ENCODE measurements around the gene SULT1A2.
"Not testable (repeated sequence)": the region's sequence is repeated elsewhere in the genome, so short reads cannot be mapped to it uniquely, and the experiment has no call there.

The SULT1A2 gene

DNA sequence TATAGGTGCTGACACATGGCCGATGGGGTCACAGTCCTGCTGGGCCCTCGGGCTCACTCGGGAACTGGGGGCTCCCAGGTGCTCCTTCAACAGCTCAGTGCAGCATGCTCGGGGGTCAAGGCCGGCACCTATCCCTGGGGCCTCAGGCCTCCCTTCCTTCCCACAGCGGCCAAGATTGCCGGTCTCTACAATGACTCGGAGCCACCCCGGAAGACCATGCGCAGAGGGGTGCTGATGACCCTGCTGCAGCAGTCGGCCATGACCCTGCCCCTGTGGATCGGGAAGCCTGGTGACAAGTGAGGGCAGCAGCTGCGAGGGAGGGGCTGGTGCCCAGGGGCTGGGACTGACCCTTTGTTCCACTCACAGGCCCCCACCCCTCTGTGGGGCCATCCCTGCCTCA lies 6.9 kb downstream of the SULT1A2 start:
- no peak for DNase-seq

DNA sequence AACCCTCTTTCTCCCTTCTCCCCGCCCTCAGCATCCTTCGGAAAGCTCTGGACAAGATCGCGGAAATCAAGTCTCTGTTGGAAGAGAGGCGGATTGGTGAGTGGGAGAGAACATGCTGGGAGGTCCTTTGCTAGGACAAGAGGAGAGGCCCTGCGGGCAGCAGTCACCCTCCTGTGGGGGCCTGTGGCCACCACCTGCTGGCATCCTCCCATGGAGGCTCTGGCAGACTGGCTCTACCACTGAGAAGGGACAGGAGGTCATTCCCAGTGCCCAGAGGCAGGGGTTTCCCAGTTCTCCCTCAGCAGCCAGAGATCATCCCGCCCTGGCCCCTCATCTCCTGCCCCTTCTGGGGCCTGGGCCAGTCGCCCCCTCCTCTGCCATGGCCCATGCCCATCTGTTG lies 7.8 kb downstream of the SULT1A2 start:
- no peak for DNase-seq

DNA sequence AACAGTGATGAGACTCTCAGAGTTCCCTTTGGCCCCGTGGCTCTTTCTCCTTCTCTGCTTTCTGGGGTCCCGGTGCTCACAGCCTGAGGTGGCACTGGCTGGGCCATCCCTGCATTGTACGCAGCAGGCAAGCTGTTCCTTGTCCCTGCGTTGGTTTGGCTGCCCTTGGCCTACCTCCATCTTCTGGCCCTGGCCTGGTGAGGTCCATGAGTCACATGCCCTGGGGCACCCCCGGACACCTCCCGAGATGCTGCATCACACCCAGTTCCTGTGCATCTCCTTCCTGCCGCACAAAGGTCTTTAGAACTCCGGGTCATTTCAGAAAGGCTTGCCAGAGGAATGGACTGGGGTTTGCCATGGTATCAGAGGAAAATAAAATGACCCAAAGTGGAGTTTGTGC lies 9.5 kb downstream of the SULT1A2 start:
- DNase-seq: no peak

DNA sequence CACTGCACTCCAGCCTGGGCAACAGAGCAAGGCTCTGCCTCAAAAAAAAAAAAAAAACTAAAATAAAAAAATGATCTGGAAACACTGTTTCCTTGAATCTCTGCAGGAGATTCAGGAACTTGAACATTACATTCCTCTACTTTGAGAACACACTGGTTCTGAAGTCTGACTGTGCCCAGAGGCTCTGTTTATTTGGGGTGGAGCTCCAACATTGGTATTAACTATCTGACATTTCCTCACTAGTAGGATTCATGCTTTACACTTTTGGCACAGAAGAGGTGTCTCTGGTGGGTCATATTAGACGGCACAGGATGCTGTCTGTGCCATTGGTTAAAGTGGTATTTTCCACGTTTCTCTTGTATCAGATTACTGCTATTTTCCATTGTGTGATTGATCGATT lies 10.4 kb downstream of the SULT1A2 start:
- DNase-seq: no peak

DNA sequence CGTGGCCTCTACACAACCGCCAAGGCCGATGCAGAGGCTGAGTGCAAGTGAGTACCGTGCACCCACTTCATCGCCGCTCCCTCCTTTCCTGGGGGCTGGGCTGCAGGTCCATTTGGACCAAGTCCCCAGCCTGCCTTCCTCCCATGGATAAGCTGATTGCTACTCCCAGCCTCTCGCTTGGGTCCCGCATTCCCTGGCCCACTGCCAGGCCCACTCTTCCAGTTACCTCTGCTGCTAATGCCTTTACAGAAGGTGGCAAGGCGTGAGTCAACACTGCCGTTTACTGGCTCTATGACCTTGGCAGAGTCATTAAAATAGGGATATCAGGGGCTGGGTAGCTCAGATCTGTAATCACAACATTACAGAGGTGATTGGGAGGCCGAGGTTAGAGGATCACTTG lies 11.2 kb downstream of the SULT1A2 start:
- no peak for DNase-seq

DNA sequence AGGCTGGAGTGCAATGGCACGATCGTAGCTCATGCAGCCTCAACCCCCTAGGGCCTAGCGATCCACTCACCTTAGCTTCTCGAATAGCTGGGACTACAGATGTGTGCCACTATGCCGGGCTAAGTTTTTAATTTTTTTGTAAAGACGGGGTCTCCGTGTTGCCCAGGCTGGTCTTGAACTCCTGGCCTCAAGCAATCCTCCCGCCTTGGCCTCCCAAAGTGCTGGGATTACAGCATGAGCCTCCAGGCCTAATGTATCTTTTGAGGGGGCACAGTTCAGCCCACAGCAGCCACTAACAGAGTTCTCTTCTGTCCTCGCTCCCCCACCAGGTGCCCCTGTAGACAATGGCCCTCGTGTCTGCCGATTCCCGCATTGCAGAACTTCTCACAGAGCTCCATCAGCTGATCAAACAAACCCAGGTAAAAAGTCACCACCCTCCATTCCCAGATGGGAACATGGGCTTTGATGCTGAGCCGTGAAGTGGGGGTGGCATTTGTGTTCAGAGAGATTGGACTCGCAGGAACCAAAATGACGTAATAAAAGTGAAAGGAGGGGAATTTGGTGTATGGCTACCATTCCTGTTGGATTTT lies 16.0 kb downstream of the SULT1A2 start:
- DNase-seq: no peak

DNA sequence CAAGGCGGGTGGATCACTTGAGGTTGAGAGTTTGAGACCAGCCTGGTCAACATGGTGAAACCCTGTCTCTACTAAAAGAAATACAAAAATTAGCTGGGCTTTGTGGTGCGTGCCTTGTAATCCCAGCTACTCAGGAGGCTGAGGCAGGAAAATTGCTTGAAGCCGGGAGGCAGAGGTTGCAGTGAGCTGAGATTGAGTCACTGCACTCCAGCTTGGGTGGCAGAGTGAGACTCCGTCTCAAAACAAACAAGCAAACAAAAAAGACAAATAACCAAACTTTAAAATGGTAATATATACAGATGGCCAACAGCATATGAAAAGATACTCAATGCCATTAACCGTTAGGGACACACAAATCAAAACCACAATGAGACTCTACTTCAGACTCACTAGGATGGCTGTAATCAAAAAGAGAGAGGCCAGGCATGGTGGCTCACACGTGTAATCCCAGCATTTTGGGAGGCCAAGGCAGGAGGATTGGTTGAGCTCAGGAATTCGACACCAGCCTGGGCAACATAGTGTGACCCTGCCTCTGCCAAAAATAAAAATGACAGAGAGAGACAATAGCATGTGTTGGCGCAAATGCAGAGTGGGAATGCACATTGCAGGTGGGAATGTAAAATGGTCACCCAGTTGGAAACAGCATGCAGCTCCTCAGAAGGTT lies 21.3 kb downstream of the SULT1A2 start:
- DNase-seq: no peak

DNA sequence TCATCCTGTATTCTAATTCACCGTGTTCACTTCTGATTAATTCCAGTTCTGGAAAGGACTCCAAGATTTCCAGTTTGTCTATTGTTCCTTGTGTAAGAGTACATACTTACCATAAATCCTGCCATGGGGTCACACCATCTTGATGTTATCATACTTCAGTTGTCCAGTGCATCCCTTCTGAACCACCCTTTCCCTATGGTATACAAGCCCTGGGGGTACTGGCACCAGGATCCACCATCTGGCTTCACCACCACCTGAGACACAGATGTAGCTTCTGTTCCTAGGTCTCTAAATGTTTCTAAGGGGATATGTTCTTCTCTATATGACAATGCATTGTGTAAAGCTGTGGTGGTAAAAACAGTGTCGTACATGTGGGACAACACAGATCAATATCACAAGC lies 21.9 kb downstream of the SULT1A2 start:
- DNase-seq: no peak

DNA sequence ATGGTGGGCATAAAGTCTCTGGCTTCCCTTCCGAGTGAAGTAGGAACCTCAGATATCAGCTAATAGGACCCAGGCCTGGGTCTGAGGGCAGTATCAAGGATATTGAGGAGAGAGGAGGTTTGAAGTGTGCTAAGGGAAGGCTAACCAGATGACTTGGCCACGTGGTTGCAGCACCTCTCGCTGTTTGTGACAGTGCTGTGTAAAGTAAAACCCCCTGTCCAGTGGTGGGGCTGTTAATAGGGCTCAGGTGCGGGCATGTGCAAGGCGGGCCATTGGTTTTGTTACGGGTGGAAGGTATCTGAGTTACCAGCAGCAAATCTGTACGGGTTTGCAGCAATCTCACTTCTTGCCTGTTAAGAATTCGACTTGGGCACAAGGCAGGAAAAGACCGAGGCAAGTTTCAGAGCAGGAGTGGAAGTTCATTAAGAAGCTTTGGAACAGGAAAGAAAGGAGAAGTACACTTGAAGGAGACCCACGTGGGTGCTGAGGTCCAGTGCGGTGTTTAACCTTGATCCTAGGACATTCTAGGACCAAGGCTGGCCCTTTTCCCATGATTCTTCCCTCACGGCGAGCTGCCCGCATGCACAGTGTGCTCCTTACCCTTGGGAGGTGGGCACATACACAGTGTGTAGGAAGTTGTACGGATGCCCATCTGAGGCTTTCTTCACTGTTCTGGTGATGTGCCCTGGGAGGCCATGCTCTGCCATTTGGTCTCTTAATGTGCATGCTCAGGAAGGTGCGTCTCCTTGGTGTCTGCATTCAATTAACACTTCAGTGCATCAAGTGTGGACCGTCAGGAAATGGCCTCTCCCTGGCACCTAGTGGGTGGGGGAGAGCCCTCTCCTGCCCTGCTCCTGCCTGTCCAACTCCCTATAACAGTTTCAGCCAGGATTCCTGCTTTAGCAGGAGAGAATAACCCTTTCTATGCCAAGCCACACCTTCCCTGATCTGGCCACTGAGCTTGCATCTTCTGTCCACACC lies 22.8 kb downstream of the SULT1A2 start:
- DNase-seq: no peak

DNA sequence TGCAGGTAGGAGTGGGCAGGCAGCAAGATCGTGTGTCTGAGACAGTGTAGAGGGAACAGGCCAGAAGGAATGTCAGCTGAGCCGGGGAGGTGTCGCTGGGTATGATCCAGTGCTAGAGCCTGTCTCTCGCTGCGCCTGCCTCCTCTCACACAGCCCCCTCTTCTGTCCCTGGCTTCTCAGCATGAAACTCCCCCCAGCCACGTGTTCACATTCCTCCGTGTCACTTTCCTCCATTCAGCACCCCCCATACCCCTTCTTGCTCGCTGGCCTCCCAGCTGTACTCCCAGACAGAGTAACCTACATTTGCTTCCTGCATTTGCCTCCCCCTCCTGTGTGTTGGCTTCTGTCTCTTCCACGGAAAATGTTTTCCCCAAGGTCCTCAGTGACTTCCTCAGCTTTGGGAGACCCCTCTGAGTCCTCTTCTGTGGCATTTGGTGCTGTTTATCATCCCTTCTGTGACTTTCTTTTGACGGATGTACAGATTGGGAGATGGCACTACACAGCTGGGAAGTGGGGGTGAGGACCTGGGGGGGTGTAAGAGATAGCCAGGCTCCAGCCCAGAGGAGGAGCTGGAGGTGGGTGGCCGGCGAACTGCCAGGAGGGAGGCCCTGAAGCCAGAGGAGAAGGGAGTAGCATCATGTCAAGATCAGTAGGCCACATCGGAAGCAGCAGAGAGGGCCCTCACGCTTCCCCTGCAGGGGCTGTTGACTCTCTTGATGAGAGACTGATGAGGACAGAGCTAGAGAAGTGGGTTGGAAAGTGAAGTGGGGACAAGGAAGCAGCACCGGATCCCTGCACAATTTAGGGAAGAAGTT lies 23.9 kb downstream of the SULT1A2 start:
- no peak for DNase-seq

DNA sequence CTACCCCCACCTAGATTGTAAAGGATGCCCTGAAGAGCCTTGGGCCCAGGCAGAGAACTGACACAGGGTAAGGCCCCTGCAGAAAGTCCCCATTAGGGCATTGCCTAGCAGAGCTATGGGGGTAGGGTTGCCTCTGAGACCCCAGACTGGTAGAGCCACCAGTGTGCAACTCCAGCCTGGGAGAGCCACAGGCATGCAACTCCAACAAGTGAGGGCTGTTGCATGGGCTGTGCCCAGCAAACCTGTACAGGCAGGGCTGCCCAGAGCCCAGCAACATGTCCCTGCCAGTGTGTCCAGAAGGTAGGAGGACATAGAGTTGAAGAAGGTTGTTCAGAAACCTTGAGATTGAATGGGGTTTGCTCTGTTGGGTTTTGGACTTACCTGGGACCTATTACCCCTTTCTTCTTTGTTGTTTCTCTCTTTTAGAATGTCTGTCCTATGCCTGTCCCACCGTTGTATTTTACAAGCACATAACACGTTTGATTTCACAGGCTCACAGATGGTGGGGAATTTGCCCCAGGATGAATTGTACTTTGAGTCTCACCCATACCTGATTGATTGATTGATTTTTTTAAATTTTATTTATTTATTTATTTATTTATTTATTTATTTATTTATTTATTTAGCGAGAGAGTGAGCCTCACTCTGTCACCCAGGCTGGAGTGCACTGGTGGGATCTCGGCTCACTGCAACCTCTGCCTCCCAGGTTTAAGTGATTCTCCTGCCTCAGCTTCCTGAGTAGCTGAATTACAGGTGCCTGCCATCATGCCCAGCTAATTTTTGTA lies 26.7 kb downstream of the SULT1A2 start:
- DNase-seq: no peak

DNA sequence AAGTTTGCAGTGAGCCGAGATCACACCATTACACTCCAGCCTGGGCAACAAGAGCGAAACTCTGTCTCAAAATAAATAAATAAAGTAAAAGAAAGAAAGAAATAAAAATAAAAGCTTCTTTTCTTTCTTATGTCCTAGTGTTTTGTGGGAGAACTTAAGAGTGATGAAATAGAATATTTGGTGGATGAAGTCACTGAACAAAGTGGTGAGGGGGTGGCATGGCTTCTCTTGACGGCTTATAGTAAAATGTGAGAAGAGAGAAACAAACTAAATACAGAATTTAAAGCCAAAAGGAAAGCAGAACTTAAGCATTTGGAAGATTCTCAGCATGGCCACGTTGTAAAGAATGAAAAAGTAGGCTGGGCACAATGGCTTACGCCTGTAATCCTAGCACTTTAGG lies 27.8 kb downstream of the SULT1A2 start:
- no peak for DNase-seq

DNA sequence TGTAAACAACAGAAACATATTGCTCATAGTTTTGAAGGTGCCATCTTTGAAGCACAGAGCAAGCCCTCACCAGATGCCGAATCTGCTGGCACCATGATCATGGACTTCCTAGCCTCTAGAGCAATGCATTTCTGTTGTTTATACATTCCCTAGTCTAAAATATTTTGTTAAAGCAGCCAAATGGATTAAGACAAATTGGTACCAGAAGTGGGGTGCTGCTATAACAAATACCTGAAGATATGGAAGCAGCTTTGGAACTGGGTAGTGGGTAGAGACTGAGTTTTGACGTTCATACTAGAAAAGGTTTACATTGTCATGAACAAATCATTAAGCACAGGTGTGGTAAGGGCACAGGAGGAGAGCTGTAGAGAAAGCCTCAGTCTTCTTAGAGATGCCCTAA lies 29.6 kb downstream of the SULT1A2 start:
- DNase-seq: no peak

DNA sequence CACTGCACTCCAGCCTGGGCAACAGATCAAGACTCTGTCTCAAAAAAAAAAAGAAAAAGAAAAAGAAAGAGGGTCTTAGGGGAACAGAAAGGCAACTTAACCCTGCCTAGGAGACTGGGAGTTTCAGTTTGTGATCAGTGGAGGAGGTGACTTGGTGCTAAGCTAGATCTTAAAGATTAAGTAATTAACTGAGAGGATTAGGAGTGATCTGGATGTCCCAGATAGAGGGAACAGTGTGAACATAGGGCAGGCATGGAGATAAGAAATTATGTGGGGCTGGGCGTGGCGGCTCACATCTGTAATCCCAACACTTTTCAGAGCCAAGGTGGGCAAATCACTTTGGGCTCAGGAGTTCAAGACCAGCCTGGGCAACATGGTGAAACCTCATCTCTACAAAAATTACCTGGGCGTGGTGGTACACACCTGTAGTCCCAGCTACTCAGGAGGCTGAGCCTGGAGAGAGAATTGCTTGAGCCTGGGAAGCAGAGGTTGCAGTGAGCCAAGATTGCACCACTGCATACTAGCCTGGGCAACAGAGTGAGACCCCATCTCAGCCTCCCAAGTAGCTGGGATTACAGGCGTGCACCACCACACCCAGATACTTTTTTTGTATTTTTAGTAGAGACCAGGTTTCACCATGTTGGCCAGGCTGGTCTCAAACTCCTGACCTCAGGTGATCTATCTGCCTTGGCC lies 30.5 kb downstream of the SULT1A2 start:
- DNase-seq: not testable (repeated sequence)

DNA sequence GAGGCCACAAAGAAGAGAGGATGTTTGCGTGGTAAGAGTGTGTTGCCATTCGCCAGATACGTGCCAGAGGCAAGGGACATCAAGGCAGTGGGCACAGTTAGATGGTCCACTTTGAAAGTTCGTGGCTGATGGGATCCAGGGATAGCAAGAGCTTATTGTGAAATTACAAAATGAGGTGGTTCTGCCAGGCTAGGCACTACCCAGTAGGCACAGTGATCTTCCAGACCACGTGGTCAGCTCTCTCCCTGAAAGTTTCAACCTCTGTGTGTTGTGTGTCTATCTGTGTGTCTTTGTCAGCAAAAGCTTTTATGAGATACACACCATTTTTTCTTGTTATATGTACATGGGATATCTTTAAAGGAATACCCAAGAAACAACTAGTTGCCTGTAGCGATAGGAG lies 33.6 kb downstream of the SULT1A2 start:
- DNase-seq: no peak

DNA sequence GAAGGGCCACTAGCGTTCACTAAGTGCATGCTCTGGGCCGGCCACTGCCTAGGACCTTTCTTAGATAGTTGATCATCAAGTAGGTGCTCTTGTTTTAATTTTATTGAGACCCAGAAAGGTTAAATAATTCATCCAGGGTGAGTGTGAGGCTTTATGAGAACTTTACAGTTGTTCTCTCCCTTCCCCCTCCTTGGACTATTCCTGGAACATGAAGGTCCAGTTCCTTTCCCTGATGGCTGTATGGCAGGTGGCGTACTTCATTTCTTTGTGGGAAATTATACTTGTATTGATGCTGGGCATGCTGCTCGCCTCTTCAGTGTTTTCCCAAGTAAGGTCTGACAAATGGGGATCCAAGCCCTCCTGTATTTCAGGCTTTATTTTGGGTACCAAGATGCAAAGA lies 34.7 kb downstream of the SULT1A2 start:
- DNase-seq: no peak

DNA sequence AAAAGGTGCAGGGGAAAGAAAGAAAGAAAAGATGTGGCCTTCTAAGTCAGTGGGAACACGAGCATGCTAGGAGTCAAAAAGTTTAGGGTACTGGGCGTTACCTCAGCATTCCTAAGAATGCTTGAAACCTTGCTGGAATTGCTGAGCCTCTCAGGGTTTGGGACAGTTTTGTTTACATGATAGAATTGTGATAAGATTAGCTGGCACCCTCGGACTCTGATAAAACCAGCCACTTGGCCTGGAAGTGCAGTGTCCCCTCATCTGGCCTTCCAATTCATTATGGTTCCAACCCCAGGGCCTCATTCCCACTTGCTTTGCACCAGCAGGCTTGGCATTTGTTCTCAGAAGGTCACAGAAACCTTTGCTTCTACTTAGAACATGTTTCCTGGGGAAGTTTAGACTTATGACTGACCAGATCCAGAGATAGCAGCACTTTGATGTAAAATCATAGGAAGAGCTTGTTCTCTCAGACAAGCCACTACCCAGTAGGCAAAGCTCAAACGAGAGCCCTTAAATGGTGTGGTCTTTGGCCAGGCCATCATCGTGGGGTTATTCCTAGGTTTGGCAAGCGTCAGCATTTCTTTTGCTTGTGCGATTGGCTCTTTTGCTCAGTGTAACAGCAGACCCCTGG lies 35.2 kb downstream of the SULT1A2 start:
- no peak for DNase-seq

DNA sequence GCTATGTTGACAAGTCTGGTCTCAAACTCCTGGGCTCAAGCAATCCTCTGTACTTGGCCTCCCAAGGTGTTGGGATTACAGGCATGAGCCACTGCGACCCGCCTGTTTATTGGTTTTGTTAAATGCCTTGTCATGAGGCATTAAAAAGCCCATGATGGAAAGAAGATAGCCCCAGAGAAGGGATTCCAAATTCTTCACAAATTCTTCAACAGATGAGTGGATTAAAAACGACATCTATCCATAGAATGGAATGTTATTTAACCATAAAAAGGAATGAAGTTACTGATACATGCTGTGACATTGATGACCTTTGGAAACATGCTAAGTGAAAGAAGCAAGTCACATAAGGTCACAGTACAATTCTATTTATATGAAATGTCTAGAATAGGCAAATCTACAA lies 38.4 kb downstream of the SULT1A2 start:
- DNase-seq: no peak

DNA sequence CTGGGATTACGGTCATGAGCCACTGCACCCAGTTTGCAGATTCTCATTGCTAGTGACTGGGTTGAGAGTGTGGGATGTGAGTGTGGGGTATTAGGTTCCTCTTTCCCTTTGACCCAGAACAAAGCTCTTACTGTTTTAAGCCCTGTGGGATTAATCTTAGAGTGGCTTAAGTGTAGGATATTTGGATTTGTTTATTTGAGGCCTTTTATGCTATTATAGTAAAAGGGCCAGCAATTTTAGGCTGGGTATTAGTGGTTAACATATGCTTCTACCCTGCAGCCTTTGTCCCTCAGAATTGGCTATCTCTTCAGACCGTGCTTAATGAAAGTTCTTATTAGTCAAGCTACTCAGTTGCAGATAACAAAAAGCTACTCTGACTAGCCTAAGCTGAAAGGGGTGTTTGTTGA lies 39.9 kb downstream of the SULT1A2 start:
- DNase-seq: no peak

DNA sequence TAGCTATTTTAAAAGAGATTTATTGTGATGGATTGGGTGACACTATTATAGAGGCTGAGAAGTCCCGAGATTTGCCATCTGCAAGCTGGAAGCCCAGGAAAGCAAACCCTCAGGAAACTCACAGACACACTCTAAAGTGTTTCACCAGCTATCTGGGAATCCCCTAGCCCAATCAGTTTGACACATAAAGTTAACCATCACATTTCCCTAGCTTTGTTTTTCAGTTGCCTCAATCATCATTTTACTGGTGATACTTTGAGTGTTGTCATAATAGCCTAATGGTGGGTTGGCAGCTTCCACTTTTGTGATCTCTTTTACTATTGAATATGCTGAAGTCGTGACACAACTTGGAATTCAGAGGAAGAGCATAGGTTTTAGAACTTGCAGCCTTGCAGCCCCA lies 41.3 kb downstream of the SULT1A2 start:
- DNase-seq: no peak
